ENCODE data around the gene CALML4.

GRCh38 chr15:68196445-68197169 is 8.5 kb downstream of the CALML4 start:
- no peak for TF ChIP-seq CTCF (IDR thresholded peaks at IDR 0.05)
- no peak for TF ChIP-seq POLR2A (IDR thresholded peaks at IDR 0.05)

All from lower leg skin (tissue), 3 donors.